Esophagus muscularis mucosa (tissue), 4 donors: ENCODE data around the gene RPS27.

Experiments used
- CTCF ChIP-seq, 3 experiments: fragments of 200-600 bp in 2 of 3; fragments of 450-650 bp in 1 of 3; sonication (generic) in 2 of 3; IDR thresholded peaks; one replicate each; pipeline ENCODE4 v1.5.1; 2017 to 2019; ENCODE audit warnings: antibody characterized with exemption in 3 of 3, mild to moderate bottlenecking in 2 of 3, moderate library complexity in 1 of 3
- EP300 ChIP-seq: sonication (generic); formaldehyde crosslinking; IDR thresholded peaks from one replicate; pipeline ENCODE4 v1.6.1; 2017; ENCODE audit warnings: antibody characterized with exemption
- POLR2A ChIP-seq: fragments of 450-650 bp; IDR thresholded peaks from one replicate; pipeline ENCODE4 v1.6.1; 2017; ENCODE audit warnings: antibody characterized with exemption, moderate library complexity, mild to moderate bottlenecking, low read depth

DNA sequence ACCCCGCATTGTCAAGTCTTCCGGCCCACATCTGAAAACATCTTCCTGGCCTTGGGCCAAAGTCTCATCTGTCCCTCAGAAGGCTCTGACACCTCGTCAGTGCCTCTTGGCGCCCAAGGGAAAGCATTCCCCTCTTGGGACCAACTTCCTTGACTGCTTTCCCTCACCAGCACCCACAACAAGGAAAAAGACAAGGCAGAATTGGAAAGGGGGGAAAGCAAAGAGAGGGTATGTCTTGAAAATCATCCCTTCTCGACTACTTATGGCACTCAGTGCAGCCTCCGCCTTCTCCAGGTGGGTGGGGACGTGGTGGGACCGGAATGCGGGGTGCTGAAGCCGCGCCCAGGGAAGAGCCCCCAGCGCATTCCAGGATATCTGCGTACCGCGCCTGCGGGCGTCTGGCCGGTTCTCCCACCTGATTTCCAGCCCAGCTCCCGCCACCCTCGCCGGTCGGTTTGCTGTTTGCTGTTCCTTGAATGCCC, 26.7 kb upstream of the RPS27 start:
- no peak for TF ChIP-seq CTCF (IDR thresholded peaks at IDR 0.05)
- peak; percentile 19 for TF ChIP-seq POLR2A
- TF ChIP-seq EP300: no peak
